HG02970 (cell line): ENCODE data around the gene SCNM1.
"Not testable (repeated sequence)": the region's sequence is repeated elsewhere in the genome, so short reads cannot be mapped to it uniquely, and the experiment has no call there.

Experiments used
- ATAC-seq: cut with Tn5 transposase; IDR thresholded peaks from one replicate; pipeline ENCODE4 v1.9.1; 2021; ENCODE audit warnings: mild to moderate bottlenecking, moderate library complexity, moderate number of reproducible peaks; ENCODE audit not compliant: unreplicated experiment, low FRiP score

SCNM1 gene

GRCh38 chr1:151192047-151192446 is 26.1 kb downstream of the SCNM1 start:
- no peak for ATAC-seq

DNA sequence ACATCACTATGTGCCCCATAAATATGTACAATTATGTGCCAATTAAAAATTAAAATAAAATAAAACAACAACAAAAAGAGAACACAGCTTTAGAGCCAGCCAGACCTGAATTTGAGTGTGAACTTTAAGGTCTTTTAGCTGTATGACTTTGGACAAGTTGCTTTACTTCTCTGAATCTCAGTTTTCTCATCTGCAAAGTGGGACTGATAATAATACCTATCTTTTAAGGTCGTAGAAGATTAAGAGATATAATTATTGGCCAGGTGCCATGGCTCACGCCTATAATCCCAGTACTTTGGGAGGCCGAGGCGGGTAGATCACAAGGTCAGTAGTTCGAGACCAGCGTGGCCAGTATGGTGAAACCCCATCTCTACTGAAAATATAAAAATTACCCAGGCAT is 27.4 kb downstream of the SCNM1 start:
- no peak for ATAC-seq

DNA sequence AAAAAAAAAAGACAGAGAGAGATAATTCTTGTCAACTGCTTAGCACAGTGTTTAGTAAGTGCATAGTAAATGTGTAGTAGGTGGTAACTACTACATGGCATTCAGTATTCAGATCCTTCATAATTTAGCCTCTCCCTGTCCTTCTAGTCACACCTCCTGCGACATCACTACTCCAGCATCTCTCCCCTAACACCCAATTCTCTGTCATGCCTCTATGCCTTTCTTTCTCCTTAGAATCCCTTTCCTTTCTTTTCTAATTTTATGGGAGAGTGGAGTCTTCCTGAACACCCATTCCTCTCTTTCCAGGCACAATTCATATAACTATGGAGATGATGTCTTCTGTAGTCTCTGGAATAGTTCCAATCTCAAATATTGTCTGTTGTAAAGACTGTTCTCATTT is 27.9 kb downstream of the SCNM1 start:
- ATAC-seq: no peak

- not testable (repeated sequence) for ATAC-seq
Observed at GRCh38 chr1:151194894-151195594, 29.1 kb downstream of the SCNM1 start.

DNA sequence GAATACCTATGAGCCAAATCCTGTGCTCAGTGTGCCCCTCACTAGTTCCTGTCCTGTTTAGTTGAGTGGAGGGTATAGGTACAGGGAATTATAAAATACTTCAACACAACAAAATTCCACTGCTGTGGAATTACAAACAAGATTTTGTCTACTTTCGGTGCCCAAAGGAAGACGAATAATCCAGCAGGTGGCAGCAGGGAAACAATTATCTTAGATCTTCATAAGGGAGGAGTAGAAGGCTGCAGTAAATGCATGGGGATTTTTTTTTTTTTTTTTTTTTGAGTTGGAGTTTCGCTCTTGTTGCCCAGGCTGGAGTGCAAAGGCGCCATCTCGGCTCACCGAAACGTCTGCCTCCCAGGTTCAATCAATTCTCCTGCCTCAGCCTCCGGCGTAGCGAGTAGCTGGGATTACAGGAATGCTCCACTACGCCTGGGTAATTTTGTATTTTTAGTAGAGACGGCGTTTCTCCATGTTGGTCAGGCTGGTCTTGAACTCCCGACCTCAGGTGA is 30.4 kb downstream of the SCNM1 start:
- no peak for ATAC-seq

DNA sequence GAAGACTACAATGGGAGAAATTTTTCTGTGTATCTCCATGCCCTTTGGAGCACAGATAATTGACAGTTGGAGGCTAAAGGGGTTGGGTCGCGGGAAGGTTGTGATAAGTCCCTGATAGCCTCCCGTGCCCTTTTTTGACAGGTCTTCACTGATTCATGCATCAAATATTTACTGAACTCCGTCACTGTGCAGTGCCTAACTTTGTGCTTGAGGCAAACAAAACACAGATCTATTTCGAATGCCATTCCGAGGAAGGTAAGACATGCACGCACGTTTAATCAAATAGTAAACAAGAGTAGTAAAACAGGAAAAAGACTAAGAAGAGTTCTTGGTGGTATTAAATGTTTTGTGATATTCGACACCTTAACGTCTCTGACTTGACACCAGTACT is 31.9 kb downstream of the SCNM1 start:
- no peak for ATAC-seq

DNA sequence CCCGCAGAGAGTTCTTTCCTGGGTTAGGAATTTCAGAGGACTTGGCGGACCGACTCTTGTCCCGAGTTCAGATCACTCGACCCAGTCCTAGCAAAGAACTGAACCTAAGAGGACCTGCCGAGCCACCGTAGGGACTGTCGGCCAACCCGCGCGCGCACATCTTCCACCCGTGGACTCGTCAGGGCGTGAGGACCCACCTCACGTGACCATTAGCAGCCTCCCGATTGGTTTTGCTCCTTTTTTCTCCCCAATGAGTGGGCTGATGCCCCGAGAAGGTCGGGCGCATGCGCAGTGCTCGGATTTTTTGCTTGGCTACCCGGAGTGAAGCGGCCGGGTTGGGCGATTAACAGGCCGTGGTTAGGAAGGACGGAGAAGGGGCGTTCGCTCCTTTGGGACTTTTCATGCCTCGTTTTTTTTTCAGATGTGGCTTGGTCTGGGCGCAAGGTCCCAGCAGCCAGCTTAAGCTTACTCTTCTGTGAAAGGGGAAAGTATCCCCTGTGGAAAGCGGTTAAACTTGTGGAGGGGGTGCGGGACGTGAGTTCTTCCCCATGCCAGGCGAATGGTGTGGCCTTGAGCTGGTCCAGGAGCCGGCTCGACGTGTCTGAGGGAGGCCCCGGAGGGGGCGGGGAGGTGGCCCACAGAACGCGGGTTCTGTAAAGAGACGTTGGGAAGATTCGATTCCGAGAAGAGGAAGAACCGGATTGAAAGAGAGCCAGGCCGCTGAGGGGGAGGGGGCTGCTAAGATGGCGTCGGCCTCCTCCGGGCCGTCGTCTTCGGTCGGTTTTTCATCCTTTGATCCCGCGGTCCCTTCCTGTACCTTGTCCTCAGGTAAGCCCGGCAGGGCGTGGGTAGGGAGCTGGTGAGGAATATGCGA is 32.5 kb downstream of the SCNM1 start, which contains the start of gene PIP5K1A:
PIP5K1A (plus strand) TSS at position 299 of the 874 bp plus-strand sequence; CDS start at position 744, 445 bp downstream.
- peak; percentile 87 for ATAC-seq

- ATAC-seq: no peak
Observed at GRCh38 chr1:151199873-151200581, 34.1 kb downstream of the SCNM1 start.

DNA sequence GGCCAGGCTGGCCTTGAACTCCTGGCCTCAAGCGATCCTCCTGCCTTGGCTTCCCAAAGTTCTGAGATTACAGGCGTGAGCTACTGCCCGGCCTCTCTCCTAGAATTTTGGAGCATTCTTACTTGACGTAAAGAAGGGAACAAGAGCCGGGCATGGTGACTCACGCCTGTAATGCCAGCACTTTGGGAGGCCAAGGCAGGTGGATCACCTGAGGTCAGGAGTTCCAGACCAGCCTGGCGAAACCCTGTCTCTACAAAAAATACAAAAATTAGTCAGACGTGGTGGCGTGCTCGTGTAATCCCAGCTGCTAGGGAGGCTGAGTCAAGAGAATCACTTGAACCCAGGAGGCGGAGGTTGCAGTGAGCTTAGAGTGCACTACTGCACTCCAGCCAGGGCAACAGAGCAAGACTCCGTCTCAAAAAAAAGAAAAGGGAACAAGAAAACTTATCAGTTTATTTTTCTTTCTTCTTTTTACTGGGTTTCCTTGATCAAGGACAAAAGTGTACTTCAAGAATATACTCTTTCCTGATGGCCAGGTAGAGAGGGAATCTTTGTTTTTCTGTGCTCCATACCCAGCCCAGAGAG is 39.5 kb downstream of the SCNM1 start:
- ATAC-seq: not testable (repeated sequence)

- ATAC-seq: no peak
Observed at GRCh38 chr1:151210830-151211229, 44.9 kb downstream of the SCNM1 start.

DNA sequence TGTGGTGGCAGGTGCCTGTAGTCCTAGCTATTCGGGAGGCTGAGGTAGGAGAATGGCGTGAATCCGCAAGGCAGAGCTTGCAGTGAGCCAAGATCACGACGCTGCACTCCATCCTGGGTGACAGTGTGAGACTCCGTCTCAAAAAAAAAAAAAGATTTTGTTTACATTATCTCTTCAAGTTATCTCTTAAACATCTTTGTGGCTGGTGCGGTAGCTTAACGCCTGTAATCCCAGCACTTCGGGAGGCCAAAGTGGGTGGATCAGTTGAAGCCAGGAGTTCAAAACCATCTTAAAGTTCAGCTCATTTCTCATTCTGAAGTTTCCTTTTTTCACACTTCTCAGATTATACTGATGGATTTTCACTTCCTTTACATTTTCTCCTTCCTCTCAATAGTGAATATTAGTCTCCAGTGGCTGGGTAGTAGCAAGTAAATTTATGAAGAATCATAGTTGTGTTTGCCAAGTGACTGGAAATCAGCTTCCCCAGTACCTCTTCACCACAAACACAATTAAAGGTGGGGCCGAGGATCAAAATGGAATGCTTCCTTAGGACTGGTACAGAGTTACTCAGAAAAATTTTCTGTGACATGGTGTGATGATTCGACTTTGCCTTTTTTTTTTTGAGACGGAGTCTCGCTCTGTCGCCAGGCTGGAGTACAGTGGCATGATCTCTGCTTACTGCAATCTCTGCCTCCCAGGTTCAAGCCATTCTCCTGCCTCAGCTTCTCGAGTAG is 46.2 kb downstream of the SCNM1 start:
- ATAC-seq: no peak

GRCh38 chr1:151213560-151213959 is 47.6 kb downstream of the SCNM1 start:
- no peak for ATAC-seq
